Activated naive CD8-positive, alpha-beta T cell treated with anti-CD3 and anti-CD28 coated beads, Interleukin-2, amount 50 U/mL, for 24 hours (primary cell): ENCODE results near the gene NUP50.

ENCODE experiments used
- ATAC-seq: fragments of 150-1000 bp; cut with Tn5 transposase; one replicate; pipeline ENCODE4 v1.10.0; 2021
- DNase-seq: peaks from one replicate; pipeline ENCODE4 v3.0.0; 2021
- H3K27ac Mint-ChIP-seq: one replicate; pipeline ENCODE4 v1.8.0; 2021; ENCODE audit warnings: mild to moderate bottlenecking, mixed read lengths
- H3K27me3 Mint-ChIP-seq: one replicate; pipeline ENCODE4 v1.8.0; 2021; ENCODE audit warnings: mixed read lengths
- H3K36me3 Mint-ChIP-seq: one replicate; pipeline ENCODE4 v1.8.0; 2021; ENCODE audit warnings: low read depth, mixed read lengths
- H3K4me1 Mint-ChIP-seq: one replicate; pipeline ENCODE4 v1.8.0; 2021; ENCODE audit warnings: mixed read lengths
- H3K4me3 Mint-ChIP-seq: one replicate; pipeline ENCODE4 v1.8.0; 2021; ENCODE audit warnings: mild to moderate bottlenecking, moderate library complexity, mixed read lengths
- H3K9me3 Mint-ChIP-seq: one replicate; pipeline ENCODE4 v1.8.0; 2021; ENCODE audit warnings: mixed read lengths

Gene NUP50

DNA sequence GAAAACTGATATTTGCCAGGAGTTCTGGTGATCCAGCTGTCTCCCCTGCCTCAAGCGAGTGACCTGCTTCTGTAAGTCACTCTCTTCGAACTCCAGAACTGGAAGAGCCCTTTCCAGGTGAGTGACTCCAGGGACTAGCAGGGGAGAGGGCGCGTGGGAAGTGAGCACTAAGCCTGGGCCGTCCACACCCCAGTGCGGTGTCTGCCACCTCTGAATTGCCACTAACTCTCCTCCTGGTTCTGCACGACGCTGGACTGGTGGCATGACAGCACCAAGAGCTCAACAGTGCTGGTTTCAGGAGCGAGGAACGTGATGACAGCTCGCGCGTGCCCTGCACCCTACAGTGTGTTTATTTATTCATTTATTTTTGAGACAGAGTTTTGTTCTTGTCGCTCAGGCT, 54.1 kb downstream of the NUP50 start:
- Mint-ChIP-seq H3K36me3 (no peaks in the 10 kb centered on the region), H3K4me1 (peaks cover 30% of the 10 kb centered on the region), H3K9me3 (no peaks in the 10 kb centered on the region), H3K27ac (no peak overlapping the region), H3K4me3 (no peak overlapping the region), H3K27me3 (no peaks in the 10 kb centered on the region)
- ATAC-seq: no peak
- no peak for DNase-seq

DNA sequence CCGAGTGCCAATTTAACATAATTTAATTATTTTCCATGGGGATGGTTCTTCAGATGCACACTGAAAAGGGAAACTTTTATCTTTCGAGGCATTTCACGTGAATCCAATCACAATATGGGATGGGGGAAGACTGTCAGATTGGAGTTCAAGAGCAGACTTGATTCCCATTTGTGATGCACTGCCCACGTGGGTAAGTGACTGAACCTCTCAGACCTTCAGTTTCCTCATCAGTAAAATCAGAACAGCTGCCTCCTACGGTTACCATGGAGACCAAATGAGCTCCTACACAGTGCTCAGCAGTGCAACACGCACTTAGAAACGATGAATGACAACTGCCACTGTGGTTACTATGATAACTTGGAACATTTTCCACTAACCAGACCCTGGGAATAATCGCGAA, 55.3 kb downstream of the NUP50 start:
- Mint-ChIP-seq H3K36me3 (no peaks in the 10 kb centered on the region), H3K27ac (peak overlapping the region; percentile 28), H3K27me3 (no peaks in the 10 kb centered on the region), H3K4me3 (no peak overlapping the region), H3K4me1 (peaks cover 33% of the 10 kb centered on the region), H3K9me3 (no peaks in the 10 kb centered on the region)
- ATAC-seq (peak; percentile 95), DNase-seq (peak; percentile 25)

DNA sequence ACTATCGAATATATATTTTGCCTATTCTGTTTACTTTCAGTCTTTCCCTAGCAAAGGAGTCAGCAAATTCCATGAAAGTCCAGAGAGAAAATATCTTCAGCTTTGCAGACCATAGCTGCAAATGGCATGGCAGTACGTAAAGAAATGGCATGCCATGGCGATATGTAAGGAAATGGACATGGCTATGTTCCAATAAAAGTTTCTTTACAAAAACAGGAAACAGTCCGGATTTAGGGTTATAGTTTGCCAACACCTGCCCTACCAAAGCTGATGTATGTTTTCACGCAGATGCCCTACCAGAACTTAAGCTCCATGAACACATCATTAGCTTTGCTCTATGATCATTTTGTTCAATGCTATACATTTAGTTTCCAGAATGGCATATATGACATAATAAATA, 57.5 kb downstream of the NUP50 start:
- DNase-seq: no peak
- Mint-ChIP-seq H3K9me3 (no peaks in the 10 kb centered on the region), H3K27ac (no peak overlapping the region), H3K4me1 (peaks cover 37% of the 10 kb centered on the region), H3K36me3 (no peaks in the 10 kb centered on the region), H3K27me3 (no peaks in the 10 kb centered on the region), H3K4me3 (no peak overlapping the region)
- no peak for ATAC-seq

DNA sequence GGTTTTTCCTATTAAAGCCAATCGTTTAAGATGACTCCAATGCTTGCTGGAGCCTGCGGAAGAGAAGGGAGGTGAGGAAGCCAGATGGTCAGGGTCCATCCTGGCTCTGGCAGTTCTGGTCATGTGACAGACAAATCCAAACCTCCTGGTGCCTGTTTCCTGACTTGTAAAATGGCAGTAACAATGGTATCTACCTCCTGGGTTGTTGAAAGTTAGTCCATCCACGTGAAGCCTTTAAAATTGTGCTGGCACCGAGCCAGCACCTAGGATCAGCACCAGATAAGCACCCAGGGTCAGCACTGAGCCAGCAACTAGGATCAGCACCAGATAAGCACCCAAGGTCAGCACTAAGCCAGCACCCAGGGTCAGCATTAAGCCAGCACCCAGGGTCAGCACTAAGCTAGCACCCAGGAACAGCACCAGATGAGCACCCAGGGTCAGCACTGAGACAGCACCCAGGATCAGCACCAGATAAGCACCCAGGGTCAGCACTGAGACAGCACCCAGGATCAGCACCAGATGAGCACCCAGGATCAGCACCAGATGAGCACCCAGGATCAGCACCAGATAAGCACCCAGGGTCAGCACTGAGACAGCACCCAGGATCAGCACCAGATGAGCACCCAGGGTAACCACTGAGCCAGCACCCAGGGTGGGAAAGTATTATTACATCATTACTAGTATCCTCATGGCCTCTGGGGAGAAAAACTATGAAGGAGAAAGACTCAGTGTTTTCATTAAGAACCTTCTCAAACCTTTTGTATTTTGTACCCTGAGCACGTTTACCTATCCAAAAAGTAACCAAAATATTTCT, 59.8 kb downstream of the NUP50 start:
- Mint-ChIP-seq H3K4me1 (peaks cover 47% of the 10 kb centered on the region), H3K9me3 (no peaks in the 10 kb centered on the region), H3K27ac (no peak overlapping the region), H3K36me3 (no peaks in the 10 kb centered on the region), H3K27me3 (no peaks in the 10 kb centered on the region), H3K4me3 (no peak overlapping the region)
- DNase-seq: no peak
- no peak for ATAC-seq

DNA sequence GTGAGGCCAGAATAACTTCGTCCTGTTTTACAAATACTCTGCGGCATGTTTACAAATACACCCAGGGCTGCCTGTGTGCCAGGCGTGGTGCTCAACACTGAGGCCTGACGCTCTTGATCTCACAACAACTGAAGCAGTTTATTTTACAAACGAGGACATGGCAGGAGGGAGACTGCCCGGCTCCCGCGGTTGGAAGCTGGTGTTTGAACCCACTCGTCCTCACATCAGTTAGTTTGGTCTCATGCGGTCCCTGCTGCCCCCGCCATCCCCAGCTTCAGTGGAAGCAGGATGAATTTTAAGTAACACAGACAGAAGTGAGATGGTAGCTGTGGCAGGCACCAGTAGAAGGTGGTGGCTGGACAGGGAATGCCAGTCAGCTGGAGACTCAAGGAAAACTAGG, 60.6 kb downstream of the NUP50 start:
- ATAC-seq: no peak
- no peak overlapping the region for H3K4me3 Mint-ChIP-seq
- H3K27me3 Mint-ChIP-seq: no peaks in the 10 kb centered on the region
- no peak for DNase-seq
- H3K36me3 Mint-ChIP-seq: no peaks in the 10 kb centered on the region
- no peak overlapping the region for H3K27ac Mint-ChIP-seq
- no peaks in the 10 kb centered on the region for H3K9me3 Mint-ChIP-seq
- peaks cover 39% of the 10 kb centered on the region for H3K4me1 Mint-ChIP-seq

DNA sequence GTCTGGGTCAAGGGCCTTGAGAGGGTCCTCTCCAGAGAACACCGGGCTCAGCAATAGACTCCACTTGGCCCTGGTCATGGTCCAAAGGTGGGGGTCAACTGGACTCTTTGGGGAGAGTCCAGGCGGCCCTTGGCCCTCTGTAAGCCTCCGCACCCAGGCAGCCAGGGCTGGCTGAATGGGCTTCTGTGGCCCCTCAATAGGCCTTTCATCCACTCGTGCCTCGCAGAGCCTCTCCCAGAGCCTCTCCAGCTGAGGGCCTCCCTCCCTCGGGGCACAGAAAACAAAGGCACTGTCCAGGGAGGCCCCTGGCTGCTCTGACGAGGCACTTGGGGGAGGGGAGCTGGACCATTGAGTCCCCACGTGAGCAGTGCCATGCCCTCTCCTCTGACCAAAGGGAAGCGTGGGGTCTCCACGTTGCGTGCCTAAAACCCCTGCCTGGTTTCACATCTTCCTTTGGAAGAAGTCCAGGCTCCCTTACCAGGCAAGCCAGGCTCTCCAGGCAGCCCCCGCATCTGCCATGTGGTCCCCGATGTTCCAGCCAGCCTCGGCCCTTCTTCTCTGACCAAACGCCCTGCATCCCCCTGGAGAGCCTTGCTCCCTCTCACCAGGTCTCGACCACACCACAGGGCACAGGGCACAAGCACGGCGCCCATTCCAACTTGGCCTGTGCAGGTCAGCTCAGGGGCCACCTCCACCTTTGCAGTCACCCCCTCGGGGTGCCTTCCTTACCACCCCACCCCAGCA, 61.4 kb downstream of the NUP50 start:
- peaks cover 35% of the 10 kb centered on the region for H3K4me1 Mint-ChIP-seq
- no peaks in the 10 kb centered on the region for H3K9me3 Mint-ChIP-seq
- H3K27me3 Mint-ChIP-seq: no peaks in the 10 kb centered on the region
- no peaks in the 10 kb centered on the region for H3K36me3 Mint-ChIP-seq
- H3K27ac Mint-ChIP-seq: no peak overlapping the region
- H3K4me3 Mint-ChIP-seq: no peak overlapping the region
- DNase-seq (no peak), ATAC-seq (no peak)

DNA sequence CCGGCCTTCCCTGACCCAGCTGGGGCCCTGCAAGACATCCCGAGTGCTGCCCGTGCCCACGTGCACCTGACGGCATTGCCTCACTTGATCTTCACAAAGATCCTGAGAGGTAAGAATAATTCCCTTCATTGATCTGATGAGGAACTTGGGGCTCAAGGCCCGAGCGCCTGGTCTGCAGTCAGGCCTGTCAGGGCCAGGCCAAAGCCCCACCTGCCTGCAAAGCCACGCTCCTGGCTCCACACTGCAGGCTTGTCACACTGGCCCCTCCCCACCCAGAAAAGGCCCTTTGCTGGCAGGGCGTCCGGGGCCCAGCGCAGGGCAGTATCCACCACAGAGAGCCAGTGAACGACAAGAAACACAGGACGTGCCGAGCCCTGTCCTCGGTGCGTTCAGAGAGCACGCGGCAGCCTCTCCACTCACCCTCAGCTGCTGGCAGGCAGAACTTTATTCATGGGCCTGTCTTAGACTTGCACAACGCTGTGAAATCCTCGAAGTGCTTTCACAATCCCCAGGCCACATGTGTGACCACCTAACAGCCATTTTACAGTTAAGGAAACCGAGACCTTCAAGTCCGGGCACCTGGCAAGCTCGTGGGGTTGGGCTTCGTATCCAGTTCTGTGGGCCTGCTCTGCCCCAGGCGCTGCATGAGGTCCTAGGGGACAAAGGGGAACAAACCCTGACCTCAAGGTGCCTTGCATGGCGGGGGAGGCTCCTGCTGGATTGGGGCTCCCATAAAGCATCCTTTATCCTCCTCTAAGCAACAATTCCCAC, 62.2 kb downstream of the NUP50 start:
- H3K27me3 Mint-ChIP-seq: no peaks in the 10 kb centered on the region
- DNase-seq (no peak), ATAC-seq (no peak)
- H3K27ac Mint-ChIP-seq: no peak overlapping the region
- no peaks in the 10 kb centered on the region for H3K9me3 Mint-ChIP-seq
- H3K4me3 Mint-ChIP-seq: no peak overlapping the region
- H3K4me1 Mint-ChIP-seq: peaks cover 34% of the 10 kb centered on the region
- no peaks in the 10 kb centered on the region for H3K36me3 Mint-ChIP-seq

DNA sequence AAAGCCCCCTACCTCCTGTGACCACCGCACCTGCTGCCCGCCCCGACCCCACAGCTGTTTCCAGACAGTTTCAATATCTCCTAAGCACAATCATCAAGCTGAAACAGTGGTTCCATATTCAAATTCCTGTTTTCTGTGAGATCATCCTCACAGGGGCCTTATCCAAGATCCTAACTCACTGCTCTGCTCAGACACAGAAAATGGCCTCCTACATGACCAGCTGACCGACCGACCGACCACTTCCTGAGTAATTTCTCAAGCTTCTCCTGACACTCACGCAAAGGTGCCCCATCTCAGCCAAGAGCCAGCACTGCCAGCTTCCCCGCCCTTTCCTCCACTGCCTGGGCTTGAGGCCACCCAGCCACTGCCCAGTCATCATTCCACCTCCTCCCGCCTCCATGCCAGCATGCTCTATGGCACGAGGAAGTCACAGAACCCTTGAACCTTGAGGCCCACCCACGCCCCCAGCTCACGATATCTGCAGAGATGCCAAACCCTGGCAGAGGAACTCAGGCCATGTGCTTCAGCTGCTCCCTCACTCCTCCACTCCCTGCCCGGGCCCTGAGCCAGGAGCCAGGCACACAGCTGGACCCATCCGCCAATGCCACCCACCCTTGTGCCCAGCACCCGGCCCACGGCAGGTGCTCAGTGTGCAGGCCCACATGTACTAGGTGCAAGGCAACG, 62.9 kb downstream of the NUP50 start:
- ATAC-seq (no peak), DNase-seq (no peak)
- no peaks in the 10 kb centered on the region for H3K36me3 Mint-ChIP-seq
- H3K27ac Mint-ChIP-seq: no peak overlapping the region
- H3K27me3 Mint-ChIP-seq: no peaks in the 10 kb centered on the region
- no peak overlapping the region for H3K4me3 Mint-ChIP-seq
- peaks cover 32% of the 10 kb centered on the region for H3K4me1 Mint-ChIP-seq
- no peaks in the 10 kb centered on the region for H3K9me3 Mint-ChIP-seq

DNA sequence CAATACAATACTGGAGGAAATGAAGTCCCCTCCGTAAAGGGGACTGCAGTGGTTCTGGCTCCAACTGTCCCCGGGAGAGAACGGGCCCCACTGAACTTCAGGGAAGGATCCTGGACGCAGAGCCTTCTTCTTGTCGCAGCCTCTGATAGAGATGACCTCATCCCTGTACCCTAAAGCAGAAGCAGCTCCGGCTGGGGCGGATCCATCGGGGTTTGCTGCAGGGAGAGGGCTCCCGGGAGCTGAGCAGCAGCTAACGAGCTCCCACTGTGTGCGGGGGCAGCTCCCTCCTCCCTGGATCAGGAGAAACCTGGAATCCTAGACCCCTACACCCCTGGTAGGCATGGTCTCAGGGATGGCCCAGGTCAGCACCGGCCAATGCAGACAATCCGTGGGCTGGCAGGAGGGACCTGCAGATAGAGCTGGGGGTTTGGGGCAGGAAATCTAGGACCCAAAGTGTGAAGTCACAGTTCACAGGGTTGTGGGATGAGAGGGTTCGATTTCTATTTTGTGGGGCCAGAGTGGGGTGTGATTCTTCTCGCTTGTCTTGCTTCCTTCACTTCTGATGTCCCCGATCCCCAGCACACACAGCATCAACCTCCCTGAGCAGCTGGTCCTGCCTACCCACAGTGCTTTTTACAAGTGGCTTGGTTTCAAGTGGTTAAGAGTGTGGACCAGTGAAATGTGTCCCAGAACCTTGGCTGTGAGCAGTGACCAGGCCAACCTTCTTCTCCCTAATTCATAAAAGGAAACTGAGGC, 64.1 kb downstream of the NUP50 start:
- Mint-ChIP-seq H3K9me3 (no peaks in the 10 kb centered on the region), H3K27me3 (no peaks in the 10 kb centered on the region), H3K36me3 (no peaks in the 10 kb centered on the region), H3K4me1 (peaks cover 26% of the 10 kb centered on the region), H3K27ac (no peak overlapping the region), H3K4me3 (no peak overlapping the region)
- no peak for DNase-seq
- peak; percentile 10 for ATAC-seq

DNA sequence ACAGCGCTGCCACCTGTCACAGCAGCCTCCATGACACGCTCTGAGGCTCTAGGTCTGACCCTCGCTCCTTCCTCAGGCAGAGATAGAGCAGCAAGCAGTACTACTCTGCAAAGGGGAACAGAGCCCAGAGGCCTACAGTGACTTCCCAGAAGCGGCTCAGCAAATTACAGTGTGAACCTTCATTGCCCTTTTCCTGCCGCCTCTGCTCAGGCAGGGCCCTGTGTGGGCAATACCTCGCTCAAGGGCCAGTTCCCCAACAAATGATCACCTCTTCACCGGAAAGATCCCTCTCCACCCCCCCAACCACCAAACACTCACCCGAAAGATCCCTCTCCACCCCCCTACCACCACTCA, 64.7 kb downstream of the NUP50 start:
- H3K27me3 Mint-ChIP-seq: no peaks in the 10 kb centered on the region
- no peak for ATAC-seq

DNA sequence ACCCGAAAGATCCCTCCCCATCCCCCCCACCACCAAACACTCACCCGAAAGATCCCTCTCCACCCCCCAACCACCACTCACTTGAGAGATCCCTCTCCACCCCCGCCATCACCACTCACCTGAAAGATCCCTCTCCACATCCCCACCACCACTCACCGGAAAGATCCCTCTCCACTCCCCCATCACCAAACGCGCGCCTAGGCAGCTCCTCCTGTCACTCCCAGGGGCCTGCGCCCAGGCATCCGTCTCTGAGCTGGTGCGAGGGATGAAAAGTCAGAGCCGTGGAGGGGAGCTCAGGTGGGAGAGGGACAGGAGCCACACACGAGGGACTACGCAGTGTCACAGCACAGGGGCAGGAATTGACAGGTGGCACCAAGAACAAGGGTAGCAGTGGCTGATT, 65.5 kb downstream of the NUP50 start:
- Mint-ChIP-seq H3K4me1 (peaks cover 19% of the 10 kb centered on the region), H3K4me3 (no peak overlapping the region), H3K9me3 (no peaks in the 10 kb centered on the region), H3K36me3 (no peaks in the 10 kb centered on the region), H3K27me3 (no peaks in the 10 kb centered on the region), H3K27ac (no peak overlapping the region)
- DNase-seq (no peak), ATAC-seq (no peak)

More for the DNA sequence above, 64.7 kb downstream of the NUP50 start:
- Mint-ChIP-seq H3K4me3 (no peak overlapping the region), H3K4me1 (peaks cover 23% of the 10 kb centered on the region), H3K36me3 (no peaks in the 10 kb centered on the region), H3K27ac (no peak overlapping the region), H3K9me3 (no peaks in the 10 kb centered on the region)
- DNase-seq: no peak

DNA sequence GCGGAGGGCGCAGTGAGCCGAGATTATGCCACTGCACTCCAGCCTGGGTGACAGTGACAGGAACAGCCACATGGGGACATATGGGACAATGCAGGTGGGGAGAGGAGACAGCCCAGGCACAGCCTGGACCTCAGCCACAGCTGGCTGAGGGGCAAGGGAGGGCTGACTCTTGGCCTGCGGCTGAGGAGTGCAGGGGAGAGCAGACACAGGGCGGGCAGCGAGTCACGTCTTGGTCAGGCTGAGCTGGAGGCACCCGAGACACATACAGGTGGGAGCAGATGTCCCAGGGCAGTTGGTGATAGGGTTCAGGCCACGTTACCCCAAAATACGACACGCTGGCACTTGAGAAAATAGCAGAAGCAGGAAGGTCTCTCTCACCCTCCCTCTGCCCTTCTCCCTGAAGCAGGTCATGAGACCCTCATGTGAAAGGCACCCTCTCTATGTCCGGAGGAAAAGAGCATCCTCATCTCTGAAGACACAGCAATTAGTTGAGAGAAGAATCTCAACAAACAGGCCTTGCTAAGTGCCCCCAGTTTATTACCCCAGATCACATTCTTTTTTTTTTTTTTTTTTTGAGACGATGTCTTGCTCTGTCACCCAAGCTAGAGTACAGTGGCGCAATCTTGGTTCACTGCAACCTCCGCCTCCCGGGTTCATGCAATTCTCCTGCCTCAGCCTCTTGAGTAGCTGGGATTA, 66.4 kb downstream of the NUP50 start:
- no peak overlapping the region for H3K27ac Mint-ChIP-seq
- DNase-seq (no peak), ATAC-seq (no peak)
- H3K4me1 Mint-ChIP-seq: peaks cover 20% of the 10 kb centered on the region
- H3K36me3 Mint-ChIP-seq: no peaks in the 10 kb centered on the region
- H3K27me3 Mint-ChIP-seq: no peaks in the 10 kb centered on the region
- H3K9me3 Mint-ChIP-seq: no peaks in the 10 kb centered on the region
- no peak overlapping the region for H3K4me3 Mint-ChIP-seq

DNA sequence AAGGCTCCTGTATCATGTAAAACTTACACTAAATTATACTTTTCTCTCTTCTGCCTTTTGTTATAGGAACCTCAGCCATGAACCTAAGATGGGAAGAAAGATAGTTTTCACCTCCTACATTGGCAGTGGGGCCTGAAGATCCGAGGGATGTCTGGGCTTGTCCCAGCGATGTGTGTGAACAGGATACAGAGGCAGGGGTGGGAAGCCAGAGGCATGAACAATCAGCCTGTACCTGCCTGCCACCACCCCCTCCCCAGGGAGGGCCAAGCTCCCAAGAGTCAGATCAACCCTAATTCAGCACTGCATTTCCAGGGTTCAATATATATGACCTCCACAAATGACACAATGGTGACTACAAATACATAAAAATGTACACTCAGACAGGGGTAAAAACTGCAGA, 67.6 kb downstream of the NUP50 start:
- H3K4me3 Mint-ChIP-seq: no peak overlapping the region
- ATAC-seq: no peak
- no peaks in the 10 kb centered on the region for H3K36me3 Mint-ChIP-seq
- H3K27me3 Mint-ChIP-seq: no peaks in the 10 kb centered on the region
- no peak for DNase-seq
- H3K4me1 Mint-ChIP-seq: peaks cover 28% of the 10 kb centered on the region
- no peak overlapping the region for H3K27ac Mint-ChIP-seq
- H3K9me3 Mint-ChIP-seq: no peaks in the 10 kb centered on the region
